GM21381 (cell line): ENCODE results near the gene SIMC1.
"Not testable (repeated sequence)": the region's sequence is repeated elsewhere in the genome, so short reads cannot be mapped to it uniquely, and the experiment has no call there.

Experiments used
- ATAC-seq: cut with Tn5 transposase; IDR thresholded peaks from one replicate; pipeline ENCODE4 v1.9.1; 2021; ENCODE audit warnings: mild to moderate bottlenecking, moderate library complexity; ENCODE audit not compliant: unreplicated experiment

Gene SIMC1

DNA sequence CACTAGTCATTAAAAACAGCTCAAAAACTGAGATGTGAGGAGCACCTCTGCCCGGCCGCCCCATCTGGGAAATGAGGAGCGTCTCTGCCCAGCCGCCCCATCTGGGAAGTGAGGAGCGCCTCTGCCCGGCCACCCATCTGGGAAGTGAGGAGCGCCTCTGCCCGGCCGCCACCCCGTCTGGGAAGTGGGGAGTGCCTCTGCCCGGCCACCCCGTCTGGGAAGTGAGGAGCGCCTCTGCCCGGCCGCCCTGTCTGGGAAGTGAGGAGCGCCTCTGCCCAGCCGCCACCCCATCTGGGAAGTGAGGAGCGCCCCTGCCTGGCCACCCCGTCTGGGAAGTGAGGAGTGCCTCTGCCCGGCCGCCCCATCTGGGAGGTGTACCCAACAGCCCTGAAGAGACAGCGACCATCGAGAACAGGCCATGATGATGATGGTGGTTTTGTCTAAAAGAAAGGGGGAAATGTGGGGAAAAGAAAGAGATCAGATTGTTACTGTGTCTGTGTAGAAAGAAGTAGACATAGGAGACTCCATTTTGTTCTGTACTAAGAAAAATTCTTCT is 23.7 kb upstream of the SIMC1 start:
- ATAC-seq, result not testable (repeated sequence)

DNA sequence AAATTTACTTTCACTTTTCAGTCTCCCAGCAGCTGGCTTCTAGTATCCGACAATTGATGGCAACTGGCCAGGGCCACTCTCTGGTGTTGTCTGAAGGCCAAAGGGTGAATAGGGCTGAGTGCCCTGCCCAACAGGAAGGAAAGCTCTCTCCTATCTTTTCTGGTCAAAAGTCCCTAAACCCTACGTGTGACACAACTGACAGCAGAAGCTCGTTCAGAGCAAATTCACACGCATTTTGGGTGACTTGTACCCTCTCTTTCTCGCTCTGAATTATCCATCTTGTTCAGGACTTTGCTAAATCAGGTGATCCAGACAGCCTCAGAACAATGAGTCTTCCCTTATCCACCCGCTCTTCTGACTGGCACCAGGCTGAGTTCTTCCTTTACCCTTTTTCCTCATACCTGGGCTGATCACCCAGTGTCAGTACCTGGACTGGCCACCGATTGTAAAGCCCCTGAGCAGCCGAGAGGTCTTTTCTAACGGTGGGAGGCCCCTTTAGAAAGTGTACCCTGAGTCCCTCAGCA is 21.8 kb upstream of the SIMC1 start:
- ATAC-seq, result not testable (repeated sequence)

DNA sequence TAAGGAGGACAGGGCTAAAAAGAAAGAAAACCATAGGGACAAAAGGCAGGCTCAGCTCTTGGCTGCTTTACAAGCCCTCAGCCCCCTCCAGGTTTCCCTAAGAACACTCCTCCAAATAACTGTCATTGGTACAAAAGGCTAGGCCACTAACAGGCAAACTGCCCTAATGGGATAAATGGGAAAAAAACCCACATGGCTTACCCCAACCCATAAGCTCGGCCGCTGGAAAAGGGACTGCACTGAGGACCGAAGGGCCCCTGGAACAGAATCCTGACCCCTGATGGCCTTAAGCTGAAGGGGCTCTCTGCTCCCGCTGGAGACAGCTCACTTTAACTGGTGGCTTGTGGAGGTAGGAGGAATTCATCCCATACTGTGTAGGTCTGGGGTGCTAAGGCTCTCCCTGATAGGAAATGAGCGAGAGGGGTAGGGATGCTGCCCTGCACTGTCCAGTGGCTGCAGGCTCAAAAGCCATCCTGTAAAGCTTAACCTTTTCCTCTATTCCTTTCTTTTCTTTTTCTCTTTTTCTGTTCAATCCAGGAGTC is 21.0 kb upstream of the SIMC1 start:
- not testable (repeated sequence) for ATAC-seq

DNA sequence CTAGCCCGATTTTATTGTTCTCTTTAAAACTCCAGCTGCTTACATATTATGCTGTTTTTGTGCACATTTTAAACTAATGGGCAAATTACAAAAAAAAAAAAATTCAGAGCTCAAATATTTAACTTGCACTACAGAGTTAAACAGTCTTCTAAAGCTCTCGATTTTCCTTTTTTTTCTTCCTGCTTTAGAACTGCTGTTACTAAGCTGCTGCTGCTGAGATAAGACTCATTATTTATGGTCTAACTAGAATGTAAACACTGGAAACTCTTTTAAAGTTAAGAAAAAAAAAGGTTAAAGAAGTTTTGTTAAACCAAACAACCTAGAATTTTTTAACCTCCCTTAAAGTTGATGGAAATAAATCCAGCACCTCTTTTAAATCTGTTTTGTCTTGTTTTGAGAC is 20.5 kb upstream of the SIMC1 start:
- ATAC-seq, result not testable (repeated sequence)

DNA sequence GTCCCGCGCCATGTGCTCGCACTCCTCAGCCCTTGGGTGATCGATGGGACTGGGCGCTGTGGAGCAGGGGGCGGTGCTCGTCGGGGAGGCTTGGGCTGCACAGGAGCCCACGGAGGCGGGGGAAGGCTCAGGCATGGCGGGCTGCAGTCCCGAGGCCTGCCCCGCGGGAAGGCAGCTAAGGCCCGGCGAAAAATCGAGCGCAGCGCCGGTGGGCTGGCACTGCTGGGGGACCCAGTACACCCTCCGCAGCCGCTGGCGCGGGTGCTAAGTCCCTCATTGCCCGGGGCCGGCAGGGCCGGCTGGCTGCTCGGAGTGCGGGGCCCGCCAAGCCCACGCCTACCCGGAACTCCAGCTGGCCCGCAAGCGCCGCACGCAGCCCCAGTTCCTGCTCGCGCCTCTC is 16.2 kb upstream of the SIMC1 start:
- ATAC-seq, result not testable (repeated sequence)

DNA sequence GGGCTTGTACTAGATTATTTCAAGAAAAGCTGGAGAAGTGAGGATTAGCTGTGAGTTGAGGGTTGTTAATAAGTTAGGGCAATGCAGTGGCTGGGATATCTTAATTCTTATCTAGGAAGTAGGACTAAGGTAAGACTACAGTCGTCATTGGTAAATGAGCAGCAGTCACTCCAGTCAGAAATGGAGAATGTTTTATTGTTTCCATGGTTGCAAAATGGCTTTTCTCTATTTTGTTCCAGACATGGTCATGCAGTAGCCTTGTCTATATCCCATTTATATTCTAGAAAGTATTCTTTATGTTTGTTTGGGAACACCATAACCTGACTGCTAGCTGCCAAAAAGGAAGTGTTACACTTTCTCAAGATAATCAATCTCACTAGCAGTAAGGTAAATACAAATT is 9.9 kb upstream of the SIMC1 start:
- not testable (repeated sequence) for ATAC-seq

DNA sequence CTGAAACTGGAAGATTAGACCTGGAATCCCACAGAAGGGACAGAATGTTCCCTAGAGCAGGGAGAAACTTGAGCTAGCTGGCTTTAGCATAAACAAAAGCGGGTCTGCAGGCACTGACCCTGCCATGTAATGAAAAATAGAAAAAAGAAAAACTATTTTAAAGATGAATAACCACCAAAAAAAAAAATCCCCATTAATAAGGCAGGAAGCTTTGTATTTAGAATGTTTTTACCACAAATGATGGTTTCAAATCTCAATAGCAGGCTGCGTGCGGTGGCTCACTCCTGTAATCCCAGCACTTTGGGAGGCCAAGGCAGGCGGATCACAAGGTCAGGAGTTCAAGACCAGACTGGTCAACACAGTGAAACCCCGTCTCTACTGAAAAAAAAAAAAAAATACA is 5.0 kb upstream of the SIMC1 start:
- ATAC-seq, result not testable (repeated sequence)

DNA sequence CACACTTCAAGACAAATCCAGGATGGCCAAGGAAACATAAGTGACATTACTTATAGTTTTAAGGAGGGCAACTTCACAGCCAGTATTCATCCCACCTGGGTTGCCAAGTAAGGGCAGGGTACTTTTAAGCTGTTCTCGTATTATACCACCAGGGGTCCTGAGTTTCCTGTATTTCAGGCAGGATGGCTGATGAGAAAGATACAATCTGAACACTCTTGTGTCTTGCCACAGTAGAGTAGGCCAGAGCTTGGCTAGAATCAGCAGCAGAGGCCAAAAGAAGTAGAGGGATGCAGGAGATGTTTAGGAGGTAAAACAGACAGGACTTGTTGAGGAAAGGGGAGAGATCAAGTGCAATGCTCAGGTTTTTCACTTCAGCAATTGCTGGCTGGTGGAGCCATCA is 3.1 kb upstream of the SIMC1 start:
- not testable (repeated sequence) for ATAC-seq

DNA sequence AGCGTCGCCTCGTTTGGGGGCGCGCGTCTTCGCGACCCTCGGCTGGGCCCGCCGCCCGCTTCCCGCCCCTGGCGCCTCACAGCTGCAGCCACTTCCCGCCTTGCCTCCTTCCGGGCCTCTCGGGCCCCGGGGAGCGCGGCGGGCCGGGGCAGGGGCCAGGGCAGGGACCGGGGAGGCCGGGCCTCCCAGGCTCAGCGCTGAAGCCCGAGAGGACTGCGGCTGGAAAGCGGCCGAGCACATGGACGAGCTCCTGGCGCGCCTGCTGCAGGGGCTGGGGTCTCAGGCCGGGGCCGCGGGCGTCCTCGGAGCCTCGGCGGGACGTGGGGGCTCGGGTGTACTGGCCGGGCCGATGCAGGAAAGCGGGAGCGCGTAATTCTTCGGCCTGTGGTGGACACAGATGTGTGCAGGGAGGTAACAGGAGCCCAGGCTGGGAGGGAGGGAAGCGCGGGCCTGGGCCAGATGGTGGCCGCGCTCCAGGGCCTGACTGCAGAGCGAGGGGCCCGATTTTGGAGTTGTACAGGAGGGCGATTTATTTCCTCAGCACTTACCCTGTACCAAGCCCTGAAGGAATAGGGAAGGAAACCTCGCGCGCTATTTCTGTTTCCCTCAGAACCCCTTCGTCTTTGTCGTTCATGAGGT is 540 bp downstream of the SIMC1 start:
- ATAC-seq, result peak; percentile 39

DNA sequence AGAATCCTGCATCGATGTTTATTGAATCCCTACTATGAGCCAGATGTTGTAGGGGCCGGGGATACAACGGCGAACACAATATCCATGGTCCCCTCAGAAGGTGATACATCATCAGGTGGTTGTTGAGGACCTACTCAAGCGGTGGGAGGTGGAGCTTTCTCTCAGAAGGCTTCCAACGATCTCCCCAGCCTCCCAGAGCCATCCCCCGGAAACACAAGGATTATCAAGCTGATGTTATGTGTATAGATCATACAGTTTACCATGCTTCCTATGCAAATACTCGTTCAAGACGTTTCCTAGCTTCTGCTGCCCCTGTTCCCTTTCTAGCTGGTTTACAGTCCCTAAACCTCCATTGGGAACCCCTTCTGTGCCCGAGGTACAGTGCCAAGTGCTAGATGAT is 1.1 kb downstream of the SIMC1 start:
- not testable (repeated sequence) for ATAC-seq

DNA sequence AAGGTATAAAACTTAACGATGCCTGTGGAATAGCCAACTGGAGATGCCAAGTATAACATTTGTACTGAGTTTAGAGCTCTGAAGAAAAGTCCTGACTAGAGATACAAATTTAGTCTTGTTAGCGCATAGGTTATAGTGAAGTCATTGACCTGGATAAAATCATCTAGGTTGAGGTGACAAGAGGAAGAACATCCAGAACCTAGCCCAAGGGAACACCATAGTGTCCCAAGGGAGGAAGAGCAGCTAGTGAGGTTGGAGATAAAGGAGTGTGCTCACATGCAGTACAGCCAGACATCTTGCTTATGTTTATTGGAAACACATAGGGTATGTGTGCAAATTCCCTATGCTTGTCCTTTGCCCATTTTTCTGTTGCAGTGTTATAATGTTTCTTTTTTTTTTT is 6.1 kb downstream of the SIMC1 start:
- not testable (repeated sequence) for ATAC-seq

DNA sequence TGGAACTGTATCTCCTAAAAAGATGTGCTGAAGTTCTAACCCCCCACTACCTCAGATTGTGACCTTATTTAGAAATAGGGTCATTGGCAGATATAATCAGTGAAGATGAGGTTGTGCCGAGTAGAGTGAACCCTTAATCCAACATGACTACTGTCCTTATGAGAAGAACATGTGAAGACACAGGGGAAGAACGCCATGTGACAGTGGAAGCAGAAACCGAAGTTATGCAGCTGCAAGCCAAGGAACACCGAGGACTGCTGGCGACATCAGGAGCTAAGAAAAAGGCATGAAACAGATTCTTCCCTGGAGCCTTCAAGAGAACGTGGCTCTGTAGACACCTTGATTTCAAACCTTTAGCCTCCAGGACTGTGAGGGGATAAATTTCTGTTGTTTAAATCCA is 6.8 kb downstream of the SIMC1 start:
- not testable (repeated sequence) for ATAC-seq

DNA sequence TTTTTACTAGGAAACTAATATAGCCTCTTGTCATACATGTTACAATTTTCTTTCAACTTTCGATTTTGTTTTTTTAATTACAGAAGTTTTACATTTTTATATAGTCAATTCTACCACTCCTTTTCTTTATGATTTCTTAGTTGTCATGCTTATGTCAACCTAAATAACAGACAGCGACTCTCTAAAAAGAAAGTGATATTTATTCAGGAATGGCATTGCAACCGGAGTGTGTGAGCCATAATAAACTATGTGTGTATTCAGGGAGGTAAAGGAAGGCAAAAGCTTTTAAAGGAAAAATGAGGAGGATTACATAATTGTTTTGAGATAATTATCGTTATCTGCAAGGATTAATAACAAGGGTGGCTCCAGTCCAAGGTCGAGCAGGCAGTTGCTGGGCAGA is 7.3 kb downstream of the SIMC1 start:
- not testable (repeated sequence) for ATAC-seq

DNA sequence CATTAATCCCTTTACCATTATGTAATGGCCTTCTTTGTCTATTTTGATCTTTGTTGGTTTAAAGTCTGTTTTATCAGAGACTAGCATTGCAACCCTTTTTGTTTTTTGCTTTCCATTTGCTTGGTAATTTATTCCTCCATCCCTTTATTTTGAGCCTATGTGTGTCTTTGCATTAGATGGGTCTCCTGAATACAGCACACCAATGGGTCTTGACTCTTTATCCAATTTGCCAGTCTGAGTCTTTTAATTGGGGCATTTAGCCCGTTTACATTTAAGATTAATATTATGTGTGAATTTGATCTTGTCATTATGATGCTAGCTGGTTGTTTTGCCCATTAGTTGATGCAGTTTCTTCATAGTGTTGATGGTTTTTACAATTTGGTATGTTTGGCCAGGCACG is 12.5 kb downstream of the SIMC1 start:
- not testable (repeated sequence) for ATAC-seq

DNA sequence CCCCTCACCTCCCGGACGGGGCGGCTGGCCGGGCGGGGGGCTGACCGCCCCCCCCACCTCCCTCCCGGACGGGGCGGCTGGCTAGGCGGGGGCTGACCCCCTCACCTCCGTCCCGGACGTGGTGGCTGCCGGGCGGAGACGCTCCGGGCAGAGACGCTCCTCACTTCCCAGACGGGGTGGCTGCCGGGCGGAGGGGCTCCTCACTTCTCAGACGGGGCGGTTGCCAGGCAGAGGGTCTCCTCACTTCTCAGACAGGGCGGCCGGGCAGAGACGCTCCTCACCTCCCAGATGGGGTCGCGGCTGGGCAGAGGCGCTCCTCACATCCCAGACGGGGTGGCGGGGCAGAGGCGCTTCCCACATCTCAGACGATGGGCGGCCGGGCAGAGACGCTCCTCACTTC is 13.9 kb downstream of the SIMC1 start:
- not testable (repeated sequence) for ATAC-seq

DNA sequence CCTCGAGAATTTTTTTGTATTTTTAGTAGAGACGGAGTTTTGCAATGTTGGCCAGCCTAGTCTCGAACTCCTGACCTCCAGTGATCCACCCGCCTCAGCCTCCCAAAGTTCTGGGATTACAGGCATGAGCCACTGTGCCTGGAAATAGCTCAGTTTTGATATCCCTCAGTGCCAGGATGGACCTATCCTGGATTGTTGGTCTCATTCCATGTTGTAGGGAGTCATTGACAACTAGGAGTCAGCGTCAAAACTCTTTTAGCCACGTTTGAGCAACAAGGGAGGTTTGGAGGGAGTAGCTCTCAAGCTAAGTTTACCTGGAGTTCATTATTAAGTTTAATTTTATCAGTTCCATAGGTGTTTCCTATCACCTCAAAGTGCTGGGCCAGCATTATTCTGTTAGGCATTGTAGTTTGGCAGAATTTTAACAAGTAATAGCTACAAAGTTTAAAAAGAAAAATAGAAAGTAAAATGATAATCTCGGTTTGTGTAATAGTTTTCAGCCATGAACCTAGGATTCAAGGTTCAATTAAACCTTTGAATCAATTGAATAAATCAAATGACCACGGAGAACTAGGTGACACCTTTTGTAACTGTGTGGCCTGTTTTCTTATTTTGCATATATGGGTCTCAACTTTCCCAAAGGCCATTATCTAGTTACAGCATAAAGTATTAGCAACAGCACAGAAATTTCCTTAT is 15.3 kb downstream of the SIMC1 start:
- not testable (repeated sequence) for ATAC-seq

DNA sequence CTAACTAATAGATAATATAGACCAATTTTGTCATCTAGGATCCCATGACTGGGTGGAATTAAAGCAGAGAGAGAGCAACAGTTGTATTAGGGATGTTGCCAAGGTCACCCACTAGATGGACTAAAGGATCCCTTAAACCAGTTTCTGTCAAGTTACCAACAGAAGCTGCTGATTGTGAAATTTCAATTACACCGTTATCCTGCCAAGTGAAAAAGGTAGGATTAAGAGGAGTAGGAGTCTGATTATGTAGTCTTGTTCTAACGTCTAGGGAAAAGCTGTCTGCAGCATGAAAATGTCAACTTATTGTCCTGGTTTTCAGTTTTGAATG is 15.8 kb downstream of the SIMC1 start:
- ATAC-seq, result not testable (repeated sequence)

DNA sequence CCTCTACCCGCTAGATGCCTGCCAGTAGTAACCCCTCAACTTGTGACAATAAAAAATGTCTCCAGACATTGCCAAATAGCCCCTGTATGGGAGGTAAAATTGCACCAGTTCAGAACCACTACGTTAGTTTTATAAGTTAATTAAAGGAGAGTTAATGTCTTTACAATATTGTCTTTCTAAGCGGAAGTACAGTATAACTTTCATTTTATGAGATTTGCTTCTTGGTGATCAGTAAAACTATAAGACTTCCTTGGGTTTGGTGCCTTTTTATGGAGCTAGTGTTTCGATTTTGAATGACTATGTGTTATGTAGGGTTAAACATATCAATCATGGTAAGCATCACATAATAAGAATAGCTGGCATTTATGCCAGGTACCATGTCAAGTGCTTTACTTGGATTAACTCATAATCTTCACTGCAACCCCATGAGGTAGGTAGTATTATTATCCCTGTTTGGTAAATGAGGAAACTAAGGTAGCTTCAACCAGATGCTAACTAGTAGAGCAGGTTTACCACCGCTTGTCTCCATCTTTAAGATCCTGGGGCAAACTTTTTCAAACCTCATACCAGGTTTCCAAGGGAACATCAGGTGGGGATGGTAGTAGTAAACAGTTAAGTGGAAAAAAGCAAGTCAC is 19.8 kb downstream of the SIMC1 start:
- ATAC-seq, result not testable (repeated sequence)

DNA sequence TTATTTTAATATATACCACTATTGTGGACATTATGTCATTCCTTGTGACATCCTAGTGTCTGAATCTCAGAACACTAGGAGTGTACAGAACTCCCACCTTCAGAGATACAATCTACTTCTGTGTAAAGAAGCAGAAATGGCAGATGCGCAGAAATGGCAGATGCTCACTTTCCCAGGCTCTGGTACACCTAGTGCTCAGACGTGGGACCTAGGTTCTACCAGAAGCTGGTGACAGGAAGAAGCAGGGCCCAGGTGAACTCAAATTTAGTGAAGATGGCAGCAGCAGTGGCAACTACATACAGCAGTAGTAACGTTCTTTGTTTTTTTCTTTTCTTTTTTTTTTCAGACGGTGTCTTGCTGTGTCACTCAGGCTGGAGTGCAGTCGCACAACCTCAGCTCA is 22.5 kb downstream of the SIMC1 start:
- ATAC-seq, result not testable (repeated sequence)

DNA sequence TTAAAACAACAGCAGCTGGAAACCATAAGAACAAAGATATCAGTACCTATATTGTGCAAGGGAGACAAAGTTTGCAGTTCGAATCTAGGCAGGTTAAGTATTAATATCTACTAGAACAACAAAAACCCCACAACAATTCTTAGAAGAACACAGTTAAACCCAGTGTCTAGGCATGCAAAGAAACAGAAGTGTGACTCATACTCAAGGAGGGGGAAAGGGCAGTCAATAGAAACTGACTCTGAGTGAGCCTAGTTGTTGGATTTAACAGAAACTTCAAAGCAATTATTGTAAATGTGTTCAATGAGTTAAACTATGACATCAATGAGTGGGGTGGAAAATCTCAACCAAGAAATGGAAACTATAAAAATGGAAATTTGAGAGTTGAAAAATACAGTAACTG is 28.2 kb downstream of the SIMC1 start:
- ATAC-seq, result not testable (repeated sequence)

DNA sequence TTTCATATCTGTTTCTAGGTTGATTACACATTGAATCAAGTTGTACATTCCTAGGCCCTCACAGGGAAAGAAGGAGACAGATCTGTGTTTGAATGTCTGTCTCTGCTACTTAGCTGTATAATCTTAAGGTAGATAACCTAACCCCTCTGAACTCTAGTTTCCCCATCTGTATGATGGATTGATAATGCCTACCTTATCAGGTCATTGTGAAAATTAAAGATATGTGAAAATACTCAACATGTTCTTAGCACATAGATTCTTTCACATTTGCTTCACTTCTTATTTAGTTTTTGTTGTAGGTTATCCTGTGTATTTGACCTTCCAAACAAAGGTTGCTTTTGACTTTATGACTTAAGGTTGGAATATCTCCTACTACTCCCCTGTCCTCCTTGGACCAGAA is 50.8 kb downstream of the SIMC1 start:
- ATAC-seq, result not testable (repeated sequence)
